Smooth muscle cell (in vitro differentiated cells): ENCODE measurements around the gene ELP1. TPM values are rescaled to one million over a fixed set of nuclear protein-coding genes. Genes with fewer than 3 reads are reported as not detected.

Experiments
- DNase-seq: peaks from one replicate; lab custom pipeline; 2025; ENCODE audit not compliant: unreplicated experiment; lab: John Stamatoyannopoulos, UW
- H2AFZ ChIP-seq: fragments of 200-600 bp; sonication (generic); 2 replicates; pipeline ENCODE4 v1.6.0; 2016; ENCODE audit warnings: antibody characterized with exemption, low read depth, mild to moderate bottlenecking
- H3F3A ChIP-seq: fragments of 200-600 bp; sonication (generic); 2 replicates; pipeline ENCODE4 v1.6.0; 2017; ENCODE audit warnings: antibody characterized with exemption, low read depth
- H3K27ac ChIP-seq: fragments of 200-600 bp; sonication (generic); 2 replicates; pipeline ENCODE4 v1.5.1; 2016; ENCODE audit warnings: low read depth, mild to moderate bottlenecking
- H3K27me3 ChIP-seq: fragments of 200-600 bp; sonication (generic); 2 replicates; pipeline ENCODE4 v1.6.1; 2016; ENCODE audit warnings: low read depth, mild to moderate bottlenecking
- H3K36me3 ChIP-seq: fragments of 200-600 bp; sonication (generic); 2 replicates; pipeline ENCODE4 v1.5.1; 2016; ENCODE audit warnings: low read depth
- H3K4me1 ChIP-seq: fragments of 200-600 bp; sonication (generic); 2 replicates; pipeline ENCODE4 v1.5.1; 2016; ENCODE audit warnings: low read depth
- H3K4me2 ChIP-seq: fragments of 200-600 bp; sonication (generic); 2 replicates; pipeline ENCODE4 v1.6.0; 2016; ENCODE audit warnings: mild to moderate bottlenecking
- H3K4me3 ChIP-seq: fragments of 200-600 bp; sonication (generic); 2 replicates; pipeline ENCODE4 v1.5.1; 2016; ENCODE audit warnings: mild to moderate bottlenecking
- H3K79me2 ChIP-seq: fragments of 200-600 bp; sonication (generic); 2 replicates; pipeline ENCODE4 v1.6.0; 2016; ENCODE audit warnings: low read depth, mild to moderate bottlenecking
- H3K9ac ChIP-seq: fragments of 200-600 bp; sonication (generic); 2 replicates; pipeline ENCODE4 v1.6.0; 2016; ENCODE audit warnings: low read depth
- H3K9me3 ChIP-seq: fragments of 200-600 bp; sonication (generic); replicated peaks from 2 replicates; pipeline ENCODE4 v1.5.1; 2016; ENCODE audit warnings: low read depth
- H4K20me1 ChIP-seq: fragments of 200-600 bp; sonication (generic); 2 replicates; pipeline ENCODE4 v1.6.0; 2016; ENCODE audit warnings: low read depth
- WGBS: methylation state at CpG from one replicate; pipeline ENCODE4 v1.1.7; 2016; ENCODE audit warnings: low lambda C conversion rate; 5-methylcytosine and 5-hydroxymethylcytosine counted together
- polyA plus RNA-seq: library from polyadenylated mRNA; unstranded; fragments of >200 nt; fragmentation: Nextera tagmentation; extraction: Ambion mirVana; gene quantifications from 2 replicates; pipeline ENCODE4 v1.2.1, GENCODE V29; 2016
- total RNA-seq: library from RNA; depleted of rRNA; stranded (reverse); fragments of >200 nt; gene quantifications from 2 replicates; pipeline ENCODE4 v1.2.3, GENCODE V29; 2014
- TF ChIP-seq, protein P1 (sequence below): fragments of 200-600 bp; sonication (generic); IDR thresholded peaks from 2 replicates; pipeline ENCODE4 v1.5.1; 2017; ENCODE audit warnings: borderline replicate concordance, mild to moderate bottlenecking, antibody characterized with exemption; ENCODE audit not compliant: insufficient read depth, poor library complexity, severe bottlenecking

ELP1 gene
- total and polyA plus RNA-seq, 2 experiments from 2014 or later, result 16.2 to 72.1 TPM

DNA sequence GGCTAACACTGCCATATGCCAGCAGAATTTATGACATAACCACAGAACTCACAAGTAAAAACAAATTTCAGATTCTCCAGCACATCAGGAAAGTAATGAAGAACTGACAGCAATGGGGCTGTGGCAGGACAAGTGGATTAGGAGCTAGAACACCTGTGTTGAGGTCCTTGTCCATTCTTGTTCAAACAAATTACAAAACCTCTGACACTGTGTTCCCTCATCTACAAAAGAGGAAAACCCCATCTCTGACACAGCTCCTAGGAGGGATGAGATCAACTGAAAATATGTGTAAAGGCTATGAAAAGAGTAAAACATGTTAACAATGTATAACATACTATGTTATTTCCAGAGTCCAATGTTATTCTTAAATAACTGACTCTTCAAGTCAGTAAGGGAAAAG, 23.5 kb downstream of the ELP1 start:
- Histone ChIP-seq H3K27ac (no peak overlapping the region), H3K9ac (no peak overlapping the region), H3K4me1 (no peaks in the 10 kb centered on the region), H3K4me2 (no peak overlapping the region), H3K4me3 (no peak overlapping the region), H3F3A (no peaks in the 10 kb centered on the region), H2AFZ (no peak overlapping the region), H3K79me2 (no peaks in the 10 kb centered on the region), H3K9me3 (no peaks in the 10 kb centered on the region), H4K20me1 (no peaks in the 10 kb centered on the region), H3K27me3 (no peaks in the 10 kb centered on the region), H3K36me3 (peaks cover 28% of the 10 kb centered on the region)
- TF ChIP-seq, protein P1, sequence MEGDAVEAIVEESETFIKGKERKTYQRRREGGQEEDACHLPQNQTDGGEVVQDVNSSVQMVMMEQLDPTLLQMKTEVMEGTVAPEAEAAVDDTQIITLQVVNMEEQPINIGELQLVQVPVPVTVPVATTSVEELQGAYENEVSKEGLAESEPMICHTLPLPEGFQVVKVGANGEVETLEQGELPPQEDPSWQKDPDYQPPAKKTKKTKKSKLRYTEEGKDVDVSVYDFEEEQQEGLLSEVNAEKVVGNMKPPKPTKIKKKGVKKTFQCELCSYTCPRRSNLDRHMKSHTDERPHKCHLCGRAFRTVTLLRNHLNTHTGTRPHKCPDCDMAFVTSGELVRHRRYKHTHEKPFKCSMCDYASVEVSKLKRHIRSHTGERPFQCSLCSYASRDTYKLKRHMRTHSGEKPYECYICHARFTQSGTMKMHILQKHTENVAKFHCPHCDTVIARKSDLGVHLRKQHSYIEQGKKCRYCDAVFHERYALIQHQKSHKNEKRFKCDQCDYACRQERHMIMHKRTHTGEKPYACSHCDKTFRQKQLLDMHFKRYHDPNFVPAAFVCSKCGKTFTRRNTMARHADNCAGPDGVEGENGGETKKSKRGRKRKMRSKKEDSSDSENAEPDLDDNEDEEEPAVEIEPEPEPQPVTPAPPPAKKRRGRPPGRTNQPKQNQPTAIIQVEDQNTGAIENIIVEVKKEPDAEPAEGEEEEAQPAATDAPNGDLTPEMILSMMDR, result no peak
- no peak for DNase-seq

DNA sequence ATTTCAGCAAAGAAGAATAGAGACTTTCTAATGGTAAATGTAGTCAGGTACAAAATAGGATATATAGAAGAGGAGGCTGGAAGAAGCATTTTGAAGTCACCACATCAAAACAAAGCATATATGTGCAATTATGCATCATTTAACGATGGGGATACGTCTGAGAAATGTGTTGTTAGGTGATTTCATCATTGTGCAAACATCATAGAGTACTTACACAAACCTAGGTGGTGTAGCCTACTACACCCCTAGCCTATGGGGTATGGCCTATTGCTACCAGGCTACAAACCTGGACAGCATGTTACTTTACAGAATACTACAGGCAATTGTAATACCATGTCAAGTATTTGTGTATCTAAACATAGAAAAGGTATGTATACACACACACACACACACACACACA, 28.4 kb downstream of the ELP1 start:
- no peak for DNase-seq
- H3K4me3 ChIP-seq, result no peak overlapping the region
- no peaks in the 10 kb centered on the region for H4K20me1 ChIP-seq
- H2AFZ ChIP-seq, result no peak overlapping the region
- no peaks in the 10 kb centered on the region for H3K27me3 ChIP-seq
- H3K27ac ChIP-seq, result no peak overlapping the region
- no peaks in the 10 kb centered on the region for H3K79me2 ChIP-seq
- no peaks in the 10 kb centered on the region for H3K4me1 ChIP-seq
- H3F3A ChIP-seq, result no peaks in the 10 kb centered on the region
- H3K9me3 ChIP-seq, result no peaks in the 10 kb centered on the region
- no peak overlapping the region for H3K9ac ChIP-seq
- 89% methylated on average over 2 of the region's 2 CpGs for WGBS
- H3K36me3 ChIP-seq, result peaks cover 37% of the 10 kb centered on the region
- no peak overlapping the region for H3K4me2 ChIP-seq
- TF ChIP-seq, protein P1, result no peak

DNA sequence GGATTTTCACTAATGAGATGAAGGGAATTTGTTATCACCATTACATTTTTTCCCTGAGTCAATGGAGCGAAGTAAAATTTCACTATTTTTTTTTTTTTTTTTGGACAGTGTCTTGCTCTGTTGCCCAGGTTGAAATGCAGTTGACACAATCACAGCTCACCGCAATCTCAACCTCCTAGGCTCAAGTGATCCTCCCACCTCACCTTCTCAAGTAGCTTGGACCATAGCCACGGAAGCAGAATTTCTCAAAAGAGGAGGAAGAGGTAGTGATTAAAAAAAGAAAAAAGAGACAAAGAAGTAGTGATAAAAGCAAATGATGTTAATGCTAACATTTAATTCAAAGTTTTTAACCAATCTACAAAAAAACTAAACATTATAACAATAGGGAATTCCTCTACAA, 29.8 kb downstream of the ELP1 start:
- H3K36me3 ChIP-seq, result peaks cover 38% of the 10 kb centered on the region
- H3K4me1 ChIP-seq, result no peaks in the 10 kb centered on the region
- H3K79me2 ChIP-seq, result no peaks in the 10 kb centered on the region
- no peaks in the 10 kb centered on the region for H3K27me3 ChIP-seq
- no peaks in the 10 kb centered on the region for H3F3A ChIP-seq
- H3K4me3 ChIP-seq, result no peak overlapping the region
- no peak overlapping the region for H2AFZ ChIP-seq
- 100% methylated on average over 2 of the region's 3 CpGs for WGBS
- no peaks in the 10 kb centered on the region for H4K20me1 ChIP-seq
- no peaks in the 10 kb centered on the region for H3K9me3 ChIP-seq
- no peak for DNase-seq
- no peak overlapping the region for H3K27ac ChIP-seq
- H3K9ac ChIP-seq, result no peak overlapping the region
- no peak overlapping the region for H3K4me2 ChIP-seq
- TF ChIP-seq, protein P1, result no peak

DNA sequence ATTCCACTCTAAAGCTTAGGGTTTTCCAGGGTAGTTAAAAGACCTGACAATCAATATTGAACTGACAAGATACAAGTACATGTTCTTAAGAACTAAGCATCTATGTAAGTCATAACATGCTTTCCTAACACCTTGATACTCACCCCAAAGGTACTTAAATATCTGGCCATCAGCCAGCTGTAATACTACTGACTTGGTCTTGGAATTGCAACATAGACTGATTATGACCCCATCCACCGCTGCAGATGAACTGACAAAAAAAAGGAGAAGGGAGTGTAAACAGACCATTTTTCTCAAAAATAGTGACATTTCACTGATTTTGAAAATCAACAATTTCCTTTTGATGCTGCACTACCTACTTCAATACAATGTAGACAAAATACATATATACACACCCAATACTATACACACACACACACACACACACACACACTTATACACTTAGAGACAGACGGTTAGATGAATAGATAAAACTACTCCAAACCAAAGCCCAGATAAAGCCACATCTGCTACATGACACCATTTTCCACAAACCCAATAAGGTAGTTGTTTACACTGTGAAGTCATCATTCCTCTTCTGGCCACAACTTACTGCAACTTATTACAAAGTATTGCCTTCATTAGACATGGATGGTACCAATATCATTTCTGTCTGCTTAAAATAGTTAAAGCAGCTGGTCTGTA, 30.4 kb downstream of the ELP1 start:
- Histone ChIP-seq H3K9ac (no peak overlapping the region), H3K79me2 (no peaks in the 10 kb centered on the region), H3K4me3 (no peak overlapping the region), H3K27ac (no peak overlapping the region), H3F3A (no peaks in the 10 kb centered on the region), H3K9me3 (no peaks in the 10 kb centered on the region), H3K36me3 (peaks cover 41% of the 10 kb centered on the region), H3K27me3 (no peaks in the 10 kb centered on the region), H3K4me1 (no peaks in the 10 kb centered on the region), H4K20me1 (no peaks in the 10 kb centered on the region), H2AFZ (no peak overlapping the region), H3K4me2 (no peak overlapping the region)
- TF ChIP-seq, protein P1, result no peak
- 81% methylated on average over 2 of the region's 2 CpGs for WGBS
- no peak for DNase-seq
